HUES6 (cell line): ENCODE results near the gene MAST1.
"Not testable (repeated sequence)": the region's sequence is repeated elsewhere in the genome, so short reads cannot be mapped to it uniquely, and the experiment has no call there.

Source experiments
- H3K27ac ChIP-seq: 2 replicates; pipeline ENCODE4 v1.7.0; 2013; ENCODE audit warnings: low read depth, mild to moderate bottlenecking, low read length, inconsistent platforms
- H3K27me3 ChIP-seq: 2 replicates; pipeline ENCODE4 v1.6.1; 2013; ENCODE audit warnings: low read length; ENCODE audit not compliant: control insufficient read depth, insufficient read depth
- H3K36me3 ChIP-seq: 2 replicates; pipeline ENCODE4 v1.6.1; 2013; ENCODE audit warnings: low read length; ENCODE audit not compliant: control insufficient read depth, insufficient read depth
- H3K4me1 ChIP-seq: 2 replicates; pipeline ENCODE4 v1.6.1; 2013; ENCODE audit warnings: low read length; ENCODE audit not compliant: control insufficient read depth, insufficient read depth
- H3K4me3 ChIP-seq: 2 replicates; pipeline ENCODE4 v1.5.1; 2013; ENCODE audit warnings: low read depth, low read length
- H3K9ac ChIP-seq: one replicate; pipeline ENCODE4 v1.6.1; 2013; ENCODE audit warnings: mild to moderate bottlenecking, low read length
- H3K9me3 ChIP-seq: 2 replicates; pipeline ENCODE4 v1.6.1; 2013; ENCODE audit warnings: low read depth, low read length; ENCODE audit not compliant: control insufficient read depth, insufficient read depth

The MAST1 gene

GRCh38 chr19:12886969-12887747 is 48.8 kb downstream of the MAST1 start, which contains the start of gene KLF1:
TSS of gene KLF1 (minus strand) at chr19:12887201. CDS start at chr19:12887140, 61 bp downstream.
- H3K4me3 ChIP-seq: peak within 1 kb of the TSS; percentile 87
- peak within 1 kb of the TSS; percentile 67 for H3K9ac ChIP-seq
- H3K27ac ChIP-seq: no peak within 1 kb of the TSS

GRCh38 chr19:12888006-12888603 is 49.8 kb downstream of the MAST1 start:
- peaks cover 37% of the 10 kb centered on the region for H3K27me3 ChIP-seq
- peaks cover 1% of the 10 kb centered on the region for H3K36me3 ChIP-seq
- H3K9ac ChIP-seq: no peak overlapping the region
- no peak overlapping the region for H3K27ac ChIP-seq
- H3K4me1 ChIP-seq: peaks cover 15% of the 10 kb centered on the region
- peaks cover 15% of the 10 kb centered on the region; the same call in 1 of the 2 replicates for H3K9me3 ChIP-seq
- H3K4me3 ChIP-seq: no peak overlapping the region

More at GRCh38 chr19:12886969-12887747, 48.8 kb downstream of the MAST1 start, which contains the start of gene KLF1:
- Histone ChIP-seq H3K27me3 (peaks cover 41% of the 10 kb centered on the region), H3K4me1 (peaks cover 15% of the 10 kb centered on the region), H3K36me3 (no peaks in the 10 kb centered on the region), H3K9me3 (peaks cover 15% of the 10 kb centered on the region; the same call in 1 of the 2 replicates)

GRCh38 chr19:12890299-12890786 is 52.0 kb downstream of the MAST1 start:
- H3K9ac ChIP-seq: peak overlapping the region; percentile 10
- H3K27me3 ChIP-seq: peaks cover 25% of the 10 kb centered on the region
- peaks cover 13% of the 10 kb centered on the region for H3K36me3 ChIP-seq
- H3K9me3 ChIP-seq, H3K4me1 ChIP-seq, H3K27ac ChIP-seq: not testable (repeated sequence)
- peak overlapping the region; percentile 83 for H3K4me3 ChIP-seq

GRCh38 chr19:12890787-12891552 is 52.7 kb downstream of the MAST1 start, which contains the start of gene GCDH:
TSS of gene GCDH (plus strand) at chr19:12891160. CDS start at chr19:12891305, 145 bp downstream.
- Histone ChIP-seq H3K27ac (no peak within 1 kb of the TSS), H3K4me1 (peaks cover 9% of the 10 kb centered on the region; the same call in 1 of the 2 replicates)

GRCh38 chr19:12891553-12892021 is 53.3 kb downstream of the MAST1 start:
- Histone ChIP-seq H3K9ac (peak overlapping the region; percentile 76), H3K4me1 (peaks cover 6% of the 10 kb centered on the region; the same call in 1 of the 2 replicates), H3K9me3 (no peaks in the 10 kb centered on the region), H3K27me3 (peaks cover 16% of the 10 kb centered on the region), H3K36me3 (peaks cover 22% of the 10 kb centered on the region), H3K4me3 (peak overlapping the region; percentile 83), H3K27ac (no peak overlapping the region)

More at GRCh38 chr19:12890787-12891552, 52.7 kb downstream of the MAST1 start, which contains the start of gene GCDH:
- no peaks in the 10 kb centered on the region for H3K9me3 ChIP-seq
- H3K36me3 ChIP-seq: peaks cover 16% of the 10 kb centered on the region
- H3K27me3 ChIP-seq: peaks cover 22% of the 10 kb centered on the region
- H3K9ac ChIP-seq: peak within 1 kb of the TSS; percentile 76
- peak within 1 kb of the TSS; percentile 83 for H3K4me3 ChIP-seq

- H3K4me3 ChIP-seq: no peak overlapping the region
These were observed 55.3 kb downstream of the MAST1 start for GRCh38 chr19:12893582-12893981.

GRCh38 chr19:12896460-12896859 is 58.1 kb downstream of the MAST1 start:
- H3K36me3 ChIP-seq: peaks cover 60% of the 10 kb centered on the region
- peaks cover 6% of the 10 kb centered on the region; the same call in 1 of the 2 replicates for H3K4me1 ChIP-seq
- no peak overlapping the region for H3K9ac ChIP-seq
- H3K27me3 ChIP-seq: no peaks in the 10 kb centered on the region
- no peaks in the 10 kb centered on the region for H3K9me3 ChIP-seq
- H3K4me3 ChIP-seq: no peak overlapping the region
- H3K27ac ChIP-seq: no peak overlapping the region

More at GRCh38 chr19:12893582-12893981, 55.3 kb downstream of the MAST1 start:
- Histone ChIP-seq H3K27ac (no peak overlapping the region), H3K9ac (no peak overlapping the region), H3K27me3 (no peaks in the 10 kb centered on the region), H3K4me1 (peaks cover 6% of the 10 kb centered on the region; the same call in 1 of the 2 replicates), H3K36me3 (peaks cover 41% of the 10 kb centered on the region), H3K9me3 (no peaks in the 10 kb centered on the region)

GRCh38 chr19:12899891-12900518 is 61.7 kb downstream of the MAST1 start:
- H3K27me3 ChIP-seq: no peaks in the 10 kb centered on the region
- H3K9ac ChIP-seq: no peak overlapping the region
- no peak overlapping the region for H3K27ac ChIP-seq
- no peaks in the 10 kb centered on the region for H3K9me3 ChIP-seq
- H3K36me3 ChIP-seq: peaks cover 47% of the 10 kb centered on the region
- no peaks in the 10 kb centered on the region for H3K4me1 ChIP-seq
- H3K4me3 ChIP-seq: no peak overlapping the region

GRCh38 chr19:12907166-12907565 is 68.9 kb downstream of the MAST1 start:
- Histone ChIP-seq H3K36me3 (no peaks in the 10 kb centered on the region; the same call in 1 of the 2 replicates), H3K27ac (no peak overlapping the region), H3K9me3 (no peaks in the 10 kb centered on the region), H3K4me3 (no peak overlapping the region), H3K27me3 (no peaks in the 10 kb centered on the region), H3K4me1 (peaks cover under 1% of the 10 kb centered on the region; the same call in 1 of the 2 replicates), H3K9ac (no peak overlapping the region)

- H3K4me3 ChIP-seq: peak overlapping the region; percentile 25
- H3K4me1 ChIP-seq: peaks cover 21% of the 10 kb centered on the region
- H3K9ac ChIP-seq: peak overlapping the region; percentile 36
- no peaks in the 10 kb centered on the region for H3K9me3 ChIP-seq
- peak overlapping the region; percentile 39 for H3K27ac ChIP-seq
- H3K36me3 ChIP-seq: no peaks in the 10 kb centered on the region
- no peaks in the 10 kb centered on the region for H3K27me3 ChIP-seq
These were observed 74.3 kb downstream of the MAST1 start for GRCh38 chr19:12912571-12912970.
